OCI-LY7 (cell line): ENCODE results near the gene NEK4.

Experiments
- CTCF ChIP-seq: fragments of 200-600 bp; sonication (generic); conservative IDR thresholded peaks from 2 replicates; pipeline ENCODE4 v1.5.1; 2014; ENCODE audit warnings: mild to moderate bottlenecking, antibody characterized with exemption, low read length, moderate library complexity, mixed read lengths
- EZH2phosphoT487 ChIP-seq: fragments of 200-600 bp; sonication (generic); IDR thresholded peaks from 2 replicates; pipeline ENCODE4 v1.6.1; 2018; ENCODE audit warnings: low read depth, borderline replicate concordance, mild to moderate bottlenecking, mixed run types, antibody characterized with exemption, low read length, moderate library complexity, mixed read lengths

DNA sequence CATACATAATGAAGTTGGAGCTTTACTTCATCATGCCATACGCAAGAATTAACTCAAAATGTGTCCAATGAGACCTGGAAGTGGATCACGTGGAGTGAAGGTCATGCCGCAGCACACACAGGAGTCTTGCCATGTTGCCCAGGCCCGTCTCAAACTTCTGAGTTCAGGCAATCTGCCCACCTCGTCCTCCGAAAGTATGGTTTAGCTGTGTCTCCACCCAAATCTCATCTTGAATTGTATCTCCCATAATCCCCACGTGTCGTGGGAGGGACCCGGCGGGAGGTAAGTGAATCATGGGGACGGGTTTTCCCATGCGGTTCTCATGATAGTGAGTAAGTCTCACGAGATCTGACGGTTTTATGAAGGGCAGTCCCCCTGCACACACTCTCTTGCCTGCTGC, 39.1 kb downstream of the NEK4 start:
- TF ChIP-seq CTCF (no peak), EZH2phosphoT487 (no peak)
